ENCODE data around the gene IL17C. TPM values are rescaled to one million over a fixed set of nuclear protein-coding genes. Genes with fewer than 3 reads are reported as not detected.

Gene IL17C
- total RNA-seq, 1 experiment from 2014 or later: 0.28 TPM

DNA sequence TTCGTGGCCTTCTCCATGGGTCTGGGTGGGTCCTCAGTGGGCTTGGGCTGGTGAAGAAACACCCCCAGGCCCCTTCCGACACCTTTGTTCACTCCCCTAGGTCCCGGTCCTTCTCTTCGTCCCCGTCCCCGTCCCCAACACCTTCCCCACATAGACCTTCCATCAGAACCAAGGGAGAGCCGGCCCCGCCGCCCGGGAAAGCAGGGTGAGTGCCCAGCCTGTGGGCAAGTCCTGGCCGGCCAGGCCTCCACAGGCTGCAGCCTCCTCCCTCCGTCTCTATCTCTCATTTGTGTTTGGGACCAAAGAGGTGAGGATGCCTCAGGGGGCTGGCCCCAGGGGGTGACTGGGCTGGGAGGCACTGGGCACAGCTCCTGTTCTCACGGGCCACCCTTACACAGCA, 14.5 kb upstream of the IL17C start:
- no TSS peak for BruUV-seq (replicated peaks)
- ChIA-PET CTCF (no interaction called here), POLR2A (ENCODE audit: low non-redundant PET) (no interaction called here)
- intact Hi-C loops (cut with micrococcal nuclease; ENCODE audit: unreplicated experiment): no loop called here
- Histone ChIP-seq H3K4me3 (ENCODE audit: low read depth, low read length, poor library complexity, severe bottlenecking) (no peak overlapping the region), H3K27ac (ENCODE audit: low read depth, low read length, poor library complexity, severe bottlenecking) (no peak overlapping the region), H3K36me3 (ENCODE audit: insufficient read depth, low read length, poor library complexity, severe bottlenecking) (peaks cover 55% of the 10 kb centered on the region), H3K4me1 (ENCODE audit: insufficient read depth, low read length, poor library complexity, severe bottlenecking) (no peaks in the 10 kb centered on the region), H3K9me3 (ENCODE audit: low read depth, low read length, poor library complexity, severe bottlenecking) (no peaks in the 10 kb centered on the region), H3K27me3 (replicated peaks; ENCODE audit: insufficient read depth, low read depth, low read length, poor library complexity) (no peaks in the 10 kb centered on the region)
- DNase-seq (ENCODE audit: low spot score): no peak
- TF ChIP-seq, protein P1, sequence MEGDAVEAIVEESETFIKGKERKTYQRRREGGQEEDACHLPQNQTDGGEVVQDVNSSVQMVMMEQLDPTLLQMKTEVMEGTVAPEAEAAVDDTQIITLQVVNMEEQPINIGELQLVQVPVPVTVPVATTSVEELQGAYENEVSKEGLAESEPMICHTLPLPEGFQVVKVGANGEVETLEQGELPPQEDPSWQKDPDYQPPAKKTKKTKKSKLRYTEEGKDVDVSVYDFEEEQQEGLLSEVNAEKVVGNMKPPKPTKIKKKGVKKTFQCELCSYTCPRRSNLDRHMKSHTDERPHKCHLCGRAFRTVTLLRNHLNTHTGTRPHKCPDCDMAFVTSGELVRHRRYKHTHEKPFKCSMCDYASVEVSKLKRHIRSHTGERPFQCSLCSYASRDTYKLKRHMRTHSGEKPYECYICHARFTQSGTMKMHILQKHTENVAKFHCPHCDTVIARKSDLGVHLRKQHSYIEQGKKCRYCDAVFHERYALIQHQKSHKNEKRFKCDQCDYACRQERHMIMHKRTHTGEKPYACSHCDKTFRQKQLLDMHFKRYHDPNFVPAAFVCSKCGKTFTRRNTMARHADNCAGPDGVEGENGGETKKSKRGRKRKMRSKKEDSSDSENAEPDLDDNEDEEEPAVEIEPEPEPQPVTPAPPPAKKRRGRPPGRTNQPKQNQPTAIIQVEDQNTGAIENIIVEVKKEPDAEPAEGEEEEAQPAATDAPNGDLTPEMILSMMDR (conservative IDR thresholded peaks at IDR 0.05; ENCODE audit: low read depth, low read length): no peak
- TF ChIP-seq EZH2 (IDR thresholded peaks at IDR 0.05; ENCODE audit: borderline replicate concordance, low read depth, low read length, poor library complexity, severe bottlenecking): no peak

DNA sequence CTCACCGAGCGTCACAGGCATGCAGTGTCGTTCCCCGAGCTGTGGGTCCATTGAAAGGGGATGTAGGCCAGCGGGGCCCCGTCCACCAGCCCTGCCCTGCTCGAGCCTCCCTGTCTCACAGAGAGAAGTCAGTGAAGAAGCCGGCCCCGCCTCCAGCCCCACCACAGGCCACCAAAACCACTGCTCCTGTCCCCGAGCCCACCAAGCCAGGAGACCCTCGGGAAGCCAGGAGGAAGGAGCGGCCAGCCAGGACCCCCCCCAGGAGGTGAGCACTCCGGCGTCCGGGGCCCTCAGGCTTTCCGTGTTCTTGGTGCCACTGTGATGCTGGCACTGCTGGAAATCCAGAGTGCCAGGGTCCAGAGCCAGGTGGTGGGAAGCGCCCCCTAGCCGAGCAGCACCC, 13.9 kb upstream of the IL17C start:
- no peak for DNase-seq (ENCODE audit: low spot score)
- Histone ChIP-seq H3K27ac (ENCODE audit: low read depth, low read length, poor library complexity, severe bottlenecking) (no peak overlapping the region), H3K9me3 (ENCODE audit: low read depth, low read length, poor library complexity, severe bottlenecking) (no peaks in the 10 kb centered on the region), H3K36me3 (ENCODE audit: insufficient read depth, low read length, poor library complexity, severe bottlenecking) (peaks cover 55% of the 10 kb centered on the region), H3K4me3 (ENCODE audit: low read depth, low read length, poor library complexity, severe bottlenecking) (no peak overlapping the region), H3K27me3 (replicated peaks; ENCODE audit: insufficient read depth, low read depth, low read length, poor library complexity) (no peaks in the 10 kb centered on the region), H3K4me1 (ENCODE audit: insufficient read depth, low read length, poor library complexity, severe bottlenecking) (no peaks in the 10 kb centered on the region)
- TF ChIP-seq, protein P1 (conservative IDR thresholded peaks at IDR 0.05; ENCODE audit: low read depth, low read length): no peak
- no peak for TF ChIP-seq EZH2 (IDR thresholded peaks at IDR 0.05; ENCODE audit: borderline replicate concordance, low read depth, low read length, poor library complexity, severe bottlenecking)
- intact Hi-C loops (cut with micrococcal nuclease; ENCODE audit: unreplicated experiment): no loop called here
- BruUV-seq (replicated peaks): no TSS peak
- CTCF ChIA-PET: no interaction called here
- POLR2A ChIA-PET (ENCODE audit: low non-redundant PET): no interaction called here

DNA sequence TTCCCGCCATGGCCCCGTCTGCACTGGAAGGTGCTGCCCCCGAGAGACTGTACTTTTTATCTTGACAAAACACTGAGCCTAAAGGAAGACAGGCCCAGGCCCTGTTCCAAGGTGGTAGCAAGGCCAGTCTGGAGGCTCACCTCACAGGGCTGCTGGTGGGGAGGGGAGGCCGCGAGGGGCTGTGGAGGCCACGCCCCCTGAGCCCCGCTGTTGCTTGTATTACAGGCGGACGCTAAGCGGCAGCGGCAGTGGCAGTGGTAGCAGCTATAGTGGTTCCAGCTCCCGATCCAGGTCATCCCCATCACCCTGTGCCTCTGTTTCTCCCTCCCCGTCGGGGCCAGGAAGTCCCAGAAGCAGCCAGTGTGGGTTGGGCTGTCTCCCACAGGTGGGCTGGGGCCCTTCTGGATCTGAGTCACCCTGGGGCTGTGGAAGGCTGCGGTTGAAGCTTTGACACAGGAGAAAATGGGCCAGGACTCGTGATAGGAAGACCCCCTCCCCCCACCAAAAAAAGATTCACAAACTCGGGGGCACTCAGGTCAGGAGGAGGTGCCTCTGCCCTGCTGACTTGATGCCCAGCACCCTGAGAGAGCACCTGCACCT, 13.3 kb upstream of the IL17C start:
- ChIA-PET POLR2A (ENCODE audit: low non-redundant PET) (no interaction called here), CTCF (no interaction called here)
- Histone ChIP-seq H3K4me3 (ENCODE audit: low read depth, low read length, poor library complexity, severe bottlenecking) (no peak overlapping the region), H3K4me1 (ENCODE audit: insufficient read depth, low read length, poor library complexity, severe bottlenecking) (no peaks in the 10 kb centered on the region), H3K27ac (ENCODE audit: low read depth, low read length, poor library complexity, severe bottlenecking) (no peak overlapping the region), H3K27me3 (replicated peaks; ENCODE audit: insufficient read depth, low read depth, low read length, poor library complexity) (no peaks in the 10 kb centered on the region), H3K9me3 (ENCODE audit: low read depth, low read length, poor library complexity, severe bottlenecking) (no peaks in the 10 kb centered on the region), H3K36me3 (ENCODE audit: insufficient read depth, low read length, poor library complexity, severe bottlenecking) (peaks cover 58% of the 10 kb centered on the region)
- intact Hi-C loops (cut with micrococcal nuclease; ENCODE audit: unreplicated experiment): no loop called here
- DNase-seq (ENCODE audit: low spot score): no peak
- no TSS peak for BruUV-seq (replicated peaks)
- TF ChIP-seq, protein P1 (conservative IDR thresholded peaks at IDR 0.05; ENCODE audit: low read depth, low read length): no peak
- no peak for TF ChIP-seq EZH2 (IDR thresholded peaks at IDR 0.05; ENCODE audit: borderline replicate concordance, low read depth, low read length, poor library complexity, severe bottlenecking)

Measured in A673 (cell line).